Activated T-helper 1 cell treated with anti-CD3 and anti-CD28 coated beads, Interleukin-2, amount 50 U/mL, for 16 hours (primary cell): ENCODE data around the gene C5AR1.
"Not testable (repeated sequence)": the region's sequence is repeated elsewhere in the genome, so short reads cannot be mapped to it uniquely, and the experiment has no call there.

Experiments
- DNase-seq, 2 donors: peaks; one replicate each; pipeline ENCODE4 v3.0.0-alpha.2; 2020; ENCODE audit warnings: low read depth in 1 of 2, low spot score in 1 of 2

Gene C5AR1

DNA sequence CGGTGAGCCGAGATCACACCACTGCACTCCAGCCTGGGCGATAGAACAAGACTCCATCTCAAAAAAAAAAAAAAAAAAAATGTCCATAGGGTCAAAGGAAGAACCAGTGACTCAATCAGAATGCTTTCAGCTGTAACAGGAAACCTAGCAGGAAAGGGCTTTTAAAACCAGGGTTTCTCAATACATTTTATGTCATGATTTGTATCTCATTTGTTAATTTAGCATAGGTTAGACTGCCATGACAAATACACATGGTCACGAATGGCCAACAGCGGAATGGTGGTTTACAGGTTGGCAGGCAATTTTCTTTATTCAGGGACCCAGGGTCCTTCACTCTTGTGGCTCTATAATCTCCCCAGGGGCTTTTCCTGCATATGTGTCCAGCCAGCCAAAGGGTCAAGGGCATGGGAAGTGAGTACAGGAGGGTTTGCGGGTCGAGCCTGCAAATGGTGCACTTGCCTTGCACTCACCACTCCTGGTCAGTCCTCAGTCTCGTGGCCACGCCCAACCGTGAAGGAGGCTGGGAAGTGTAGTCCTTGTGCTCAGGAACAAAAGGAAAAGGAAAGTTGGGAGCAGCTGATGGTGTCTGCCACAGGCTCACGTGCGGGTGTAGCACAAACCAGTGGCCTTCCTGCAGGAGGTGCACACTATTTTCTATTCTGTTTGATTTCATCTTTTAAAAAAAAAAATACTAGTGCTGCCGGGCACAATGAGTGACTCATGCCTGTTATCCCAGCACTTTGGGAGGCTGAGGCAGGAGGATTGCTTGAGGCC is 54.3 kb downstream of the C5AR1 start:
- DNase-seq = no peak

DNA sequence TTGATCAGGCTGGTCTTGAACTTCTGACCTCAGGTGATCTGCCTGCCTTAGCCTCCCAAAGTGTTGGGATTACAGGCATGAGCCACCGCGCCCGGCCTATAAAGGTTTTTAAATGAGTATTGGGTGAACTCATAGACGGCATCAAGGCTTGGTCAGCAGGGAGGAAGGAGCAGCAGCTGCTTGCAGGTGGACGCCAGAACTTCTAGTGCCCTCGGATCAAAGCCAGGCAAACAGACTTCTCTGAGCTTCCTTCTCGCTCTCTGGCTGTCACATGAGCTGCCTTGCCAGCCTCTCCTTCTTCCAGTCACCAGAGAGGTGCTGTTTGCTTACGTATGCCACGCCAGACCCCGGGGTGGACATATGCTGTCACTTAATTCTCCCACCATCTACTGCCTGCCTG is 55.8 kb downstream of the C5AR1 start:
- DNase-seq = not testable (repeated sequence)

DNA sequence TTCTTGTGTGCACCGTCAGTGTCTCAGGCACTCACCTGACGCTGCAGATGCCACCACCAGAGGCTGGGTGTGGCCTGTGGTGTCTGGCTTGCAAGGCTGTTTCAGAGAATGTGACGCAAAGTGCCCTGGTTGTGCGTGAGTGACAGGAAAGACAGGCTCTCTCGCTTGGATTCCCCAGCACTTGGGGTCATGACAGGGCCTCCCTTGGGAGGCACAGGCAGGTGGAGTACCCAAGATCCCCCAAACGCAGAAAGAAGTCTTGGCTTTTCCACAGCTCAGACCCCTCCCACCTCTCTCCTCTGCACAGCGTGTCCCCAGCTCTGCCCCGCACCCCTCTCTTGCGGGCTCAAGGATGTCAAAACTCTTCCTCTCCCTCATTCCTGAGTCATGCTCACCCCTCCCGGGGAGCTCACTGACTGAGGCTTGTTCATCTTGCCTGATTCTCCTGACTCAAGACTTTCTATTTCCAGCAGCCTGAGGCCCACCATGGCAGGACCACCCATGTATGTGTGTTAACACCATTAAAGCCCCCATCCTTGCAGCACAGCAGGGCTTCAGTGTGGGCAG is 60.5 kb downstream of the C5AR1 start:
- DNase-seq = no peak

DNA sequence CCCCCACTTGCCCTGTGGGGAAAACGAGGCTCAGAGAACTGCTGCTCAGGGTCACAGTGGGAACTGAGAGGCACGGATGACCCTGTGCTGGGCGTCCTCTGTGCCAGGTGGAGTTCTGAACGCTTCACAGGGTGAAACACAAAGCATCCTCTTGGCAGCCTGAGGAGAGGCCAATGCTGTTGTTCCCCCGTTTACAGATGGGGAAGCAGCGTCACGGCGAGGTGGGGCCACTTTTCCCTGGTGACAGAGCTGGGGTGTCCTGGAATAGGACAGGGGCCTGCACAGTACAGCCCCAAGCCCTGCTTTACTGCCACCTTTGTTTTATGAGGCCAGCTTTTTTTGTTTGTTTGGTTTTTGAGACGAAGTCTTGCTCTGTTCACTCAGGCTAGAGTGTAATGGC is 61.6 kb downstream of the C5AR1 start:
- DNase-seq = no peak
